ENCODE data around the gene THAP3. TPM values are rescaled to one million over a fixed set of nuclear protein-coding genes. Genes with fewer than 3 reads are reported as not detected.

Gene THAP3
- total and polyA plus RNA-seq, 9 of the 15 experiments (the other 6 are each of a cell fraction or from before 2014, with no cell fraction given) = 1.9 to 31.2 (median 18.2) TPM

DNA sequence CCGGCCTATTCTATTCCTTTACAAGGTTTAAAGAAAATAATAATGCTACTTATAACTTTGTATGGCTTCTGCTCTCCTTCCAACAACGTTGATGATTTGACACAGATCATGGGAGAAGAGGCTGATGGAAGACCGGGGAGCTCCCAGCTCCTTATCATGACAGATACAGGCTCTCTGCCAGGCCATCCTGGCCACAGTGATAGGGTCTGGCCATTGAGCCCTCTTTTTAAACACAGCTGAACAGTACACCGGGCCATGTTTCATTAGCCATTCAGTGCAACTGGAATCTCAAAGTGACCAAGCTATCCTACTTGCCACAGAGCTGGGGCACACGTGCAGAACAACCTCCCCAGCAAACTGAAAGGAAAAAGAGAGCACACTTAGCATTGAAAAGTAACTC lies 42.0 kb downstream of the THAP3 start (continued):
- TF ChIP-seq CBFA2T2 (conservative IDR thresholded peaks at IDR 0.05) (peak; percentile 62), MTA2 (IDR thresholded peaks at IDR 0.05; ENCODE audit: low read depth) (peak; percentile 65)
- TF ChIP-seq, protein P1, sequence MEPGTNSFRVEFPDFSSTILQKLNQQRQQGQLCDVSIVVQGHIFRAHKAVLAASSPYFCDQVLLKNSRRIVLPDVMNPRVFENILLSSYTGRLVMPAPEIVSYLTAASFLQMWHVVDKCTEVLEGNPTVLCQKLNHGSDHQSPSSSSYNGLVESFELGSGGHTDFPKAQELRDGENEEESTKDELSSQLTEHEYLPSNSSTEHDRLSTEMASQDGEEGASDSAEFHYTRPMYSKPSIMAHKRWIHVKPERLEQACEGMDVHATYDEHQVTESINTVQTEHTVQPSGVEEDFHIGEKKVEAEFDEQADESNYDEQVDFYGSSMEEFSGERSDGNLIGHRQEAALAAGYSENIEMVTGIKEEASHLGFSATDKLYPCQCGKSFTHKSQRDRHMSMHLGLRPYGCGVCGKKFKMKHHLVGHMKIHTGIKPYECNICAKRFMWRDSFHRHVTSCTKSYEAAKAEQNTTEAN (CRISPR knock-in tag; IDR thresholded peaks at IDR 0.05) = no peak

DNA sequence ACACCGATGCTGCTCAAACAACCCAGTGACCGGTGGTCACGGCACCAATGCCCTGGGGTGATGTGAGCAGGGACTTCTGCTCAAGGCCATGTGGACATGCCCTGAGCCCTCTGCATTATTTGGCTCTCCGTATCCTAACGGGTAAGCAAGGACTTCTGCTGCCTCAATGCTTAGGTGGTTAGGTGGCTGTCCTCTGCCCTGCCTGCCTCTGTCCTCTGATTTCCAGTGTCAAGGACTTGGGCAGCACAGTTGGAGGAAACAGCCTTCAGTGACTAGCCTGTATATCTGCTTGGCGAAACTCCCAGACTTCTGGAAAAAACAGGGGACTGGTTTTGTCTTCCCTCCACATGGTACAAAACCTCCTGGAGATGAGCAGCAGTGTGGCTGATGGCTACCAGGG lies 42.5 kb downstream of the THAP3 start:
- peaks cover 82% of the 10 kb centered on the region for H3K36me3 ChIP-seq (ENCODE audit: control insufficient read depth, insufficient read depth, low read length)
- no TSS peak for BruUV-seq (replicated peaks)
- in situ Hi-C loops (cut with MboI) = no loop called here

More for the DNA sequence above, 42.5 kb downstream of the THAP3 start:
- Histone ChIP-seq H2AFZ (ENCODE audit: low read depth, low read length) (no peak overlapping the region), H3K9me3 (replicated peaks; ENCODE audit: control insufficient read depth, insufficient read depth, low read depth, low read length) (no peaks in the 10 kb centered on the region), H3K79me2 (ENCODE audit: control insufficient read depth, insufficient read depth, low read length) (peaks cover 21% of the 10 kb centered on the region), H3K27ac (ENCODE audit: extremely low read depth, low read depth, low read length) (peak overlapping the region; percentile 25; the same call in 1 of the 3 replicates), H3K4me2 (ENCODE audit: insufficient read depth, low read length) (peak overlapping the region; percentile 38; the same call in 1 of the 2 replicates), H3K9me1 (ENCODE audit: control insufficient read depth, insufficient read depth, low read length) (no peaks in the 10 kb centered on the region), H4K20me1 (replicated peaks; ENCODE audit: control insufficient read depth, insufficient read depth, low read length) (no peaks in the 10 kb centered on the region; the same call in 1 of the 2 replicates), H3K4me1 (replicated peaks in 1 of 2; ENCODE audit: control insufficient read depth in 2 of 2, insufficient read depth in 2 of 2, low read length in 2 of 2) (peaks cover 0 to 6% of the 10 kb centered on the region in 2 experiments; a peak in 3 of 5 replicates), H3K27me3 (ENCODE audit: control insufficient read depth in 2 of 2, insufficient read depth in 2 of 2, low read length in 2 of 2) (no peaks in the 10 kb centered on the region), H3K9ac (ENCODE audit: insufficient read depth in 1 of 2, low read depth in 2 of 2, low read length in 2 of 2) (peak overlapping the region in 1 of 2 experiments; percentile 79; a peak in 2 of 4 replicates), H3K4me3 (no peak overlapping the region)
- no peak for DNase-seq (ENCODE audit: extremely low read depth in 1 of 4, low spot score in 3 of 4)
- POLR2A ChIA-PET = interaction anchor here (0.5 to 1.9 kb wide), 7 partner anchors 14 to 336 kb away, joined by 3 to 7 read pairs (median 3); no protein-coding TSS in a partner anchor
- ATAC-seq = no peak
- WGBS (ENCODE audit: insufficient coverage, low coverage, missing lambda C conversion rate) = 99% methylated on average over 6 of the region's 6 CpGs
- CTCF ChIA-PET (ENCODE audit: low intra/inter-chr PET ratio) = no interaction called here
- intact Hi-C loops (cut with micrococcal nuclease) = no loop called here
- TF ChIP-seq, protein P2, sequence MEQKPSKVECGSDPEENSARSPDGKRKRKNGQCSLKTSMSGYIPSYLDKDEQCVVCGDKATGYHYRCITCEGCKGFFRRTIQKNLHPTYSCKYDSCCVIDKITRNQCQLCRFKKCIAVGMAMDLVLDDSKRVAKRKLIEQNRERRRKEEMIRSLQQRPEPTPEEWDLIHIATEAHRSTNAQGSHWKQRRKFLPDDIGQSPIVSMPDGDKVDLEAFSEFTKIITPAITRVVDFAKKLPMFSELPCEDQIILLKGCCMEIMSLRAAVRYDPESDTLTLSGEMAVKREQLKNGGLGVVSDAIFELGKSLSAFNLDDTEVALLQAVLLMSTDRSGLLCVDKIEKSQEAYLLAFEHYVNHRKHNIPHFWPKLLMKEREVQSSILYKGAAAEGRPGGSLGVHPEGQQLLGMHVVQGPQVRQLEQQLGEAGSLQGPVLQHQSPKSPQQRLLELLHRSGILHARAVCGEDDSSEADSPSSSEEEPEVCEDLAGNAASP (IDR thresholded peaks at IDR 0.05) = no peak
- TF ChIP-seq WHSC1 (IDR thresholded peaks at IDR 0.05; ENCODE audit: low read length) = peak; percentile 51
- no peak for FAIRE-seq

Data from K562 (cell line).